CD4-positive, alpha-beta T cell treated with Interleukin-15 for 4 hours (primary cell): ENCODE measurements around the gene MYLK4.

Source experiments
- DNase-seq: peaks from one replicate; pipeline ENCODE4 v3.0.0-alpha.2; 2020; ENCODE audit warnings: low spot score

MYLK4 gene

DNA sequence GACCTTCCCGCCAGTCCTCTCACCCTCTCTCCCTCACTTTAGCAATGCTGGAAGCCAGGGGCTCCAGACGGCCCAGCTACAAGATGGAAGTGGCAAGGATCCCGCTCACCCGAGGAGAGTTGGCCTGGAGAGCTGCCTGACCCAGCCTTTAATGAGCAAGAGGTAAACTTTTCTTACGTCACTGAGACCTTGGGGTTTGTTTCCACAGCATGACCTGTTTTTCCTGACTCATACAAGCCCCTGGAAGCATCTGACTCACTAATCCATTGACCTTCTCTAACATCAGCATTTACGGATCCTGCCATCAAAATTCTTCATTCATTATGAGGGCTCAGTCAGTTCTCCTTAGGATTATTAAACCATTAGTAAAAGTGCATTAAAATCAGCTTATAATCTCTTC lies 120.4 kb downstream of the MYLK4 start:
- no peak for DNase-seq

DNA sequence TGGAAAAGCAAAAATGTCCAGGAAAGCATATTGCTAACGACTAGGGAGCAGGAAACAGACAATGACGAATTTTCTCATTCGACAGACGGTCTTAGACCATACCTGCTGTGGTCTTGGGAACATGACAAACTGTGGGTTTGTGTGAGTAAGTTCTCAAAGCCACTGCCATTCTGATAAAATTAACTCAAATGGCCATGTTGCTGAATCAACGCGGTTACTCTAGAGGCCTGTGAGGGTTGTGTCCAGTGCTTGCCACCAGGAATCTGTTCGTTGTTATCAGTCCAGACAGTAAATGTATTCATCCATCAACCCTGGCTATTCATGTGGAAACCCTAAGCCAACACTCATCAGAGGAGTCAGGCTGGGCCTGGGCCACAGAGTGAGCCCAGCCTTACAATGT lies 124.3 kb downstream of the MYLK4 start:
- no peak for DNase-seq

DNA sequence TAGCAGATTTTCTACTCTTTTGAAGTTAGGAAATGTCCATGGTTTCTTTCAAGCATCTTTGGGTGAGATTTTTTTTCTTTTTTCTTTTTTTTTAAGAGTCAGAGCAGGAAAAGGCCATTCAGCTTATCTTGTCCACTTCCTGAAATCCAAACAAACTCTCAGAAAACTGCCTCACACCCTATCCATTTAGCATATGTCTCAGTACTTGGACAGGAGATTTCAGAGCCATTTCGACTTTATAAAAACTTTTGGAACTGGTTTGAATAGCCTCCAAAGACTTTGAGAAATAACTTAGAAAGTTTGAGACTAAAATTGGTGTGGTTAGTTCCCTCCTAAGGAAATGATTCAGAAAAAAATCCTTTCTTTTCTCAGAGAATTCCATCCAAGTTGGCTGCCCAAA lies 125.1 kb downstream of the MYLK4 start:
- no peak for DNase-seq

DNA sequence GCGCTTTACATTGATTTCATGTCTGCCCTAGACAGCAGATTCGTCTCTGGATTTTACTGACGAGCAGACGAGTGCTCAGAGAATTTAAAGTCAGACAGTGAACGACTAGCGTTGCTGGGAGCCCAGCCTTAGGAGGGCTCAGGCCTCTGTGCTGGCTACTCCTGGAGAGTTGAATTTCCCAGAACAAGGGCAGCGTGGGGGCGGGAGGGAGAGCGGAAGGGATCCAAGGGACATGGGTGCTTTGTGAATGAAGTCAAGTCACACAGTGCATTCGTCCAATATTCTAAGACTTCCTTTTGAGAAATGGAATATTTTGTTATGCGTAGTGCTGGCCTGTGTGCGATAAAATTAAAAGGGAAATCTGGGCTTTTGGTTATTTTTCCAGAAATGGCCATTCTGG lies 126.5 kb downstream of the MYLK4 start:
- DNase-seq, result no peak

DNA sequence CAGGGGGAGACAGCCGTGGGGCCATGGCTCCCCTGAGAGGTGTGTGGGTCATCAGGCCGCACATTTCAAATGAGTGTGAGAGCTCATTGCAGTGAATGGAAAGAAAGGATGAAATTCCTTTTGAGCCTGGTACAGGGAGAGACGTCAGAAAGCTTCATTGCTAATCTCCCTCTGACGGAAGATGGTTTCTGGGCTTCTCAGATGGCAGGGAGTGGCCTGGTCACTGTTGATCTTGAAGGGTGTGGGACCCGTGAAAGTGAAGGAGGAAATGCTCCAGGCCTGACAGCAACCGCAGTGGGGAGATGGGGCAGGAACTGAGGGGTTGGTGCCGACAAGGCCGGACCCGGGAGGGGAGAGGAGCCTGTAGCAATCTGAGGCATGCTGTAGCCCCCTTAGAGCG lies 127.4 kb downstream of the MYLK4 start:
- no peak for DNase-seq

DNA sequence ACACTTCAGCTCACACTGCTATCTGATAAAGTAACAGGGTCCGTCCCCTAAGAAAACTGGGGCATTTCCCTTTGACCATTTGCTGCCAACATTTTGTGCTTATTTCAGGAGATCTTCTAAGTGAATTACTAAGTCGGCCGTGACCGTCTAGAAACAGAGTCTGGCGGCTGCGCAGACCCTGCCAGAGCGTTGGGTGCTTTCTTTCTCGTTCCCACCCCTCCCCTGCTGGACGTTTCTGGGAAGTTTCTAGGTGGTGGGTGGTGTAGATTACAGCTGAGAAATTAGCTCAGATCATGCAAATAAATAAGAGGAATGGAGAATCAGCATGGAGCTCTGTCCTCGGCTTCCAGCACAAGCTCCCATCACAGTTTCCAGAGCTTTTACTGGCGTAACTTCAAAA lies 128.1 kb downstream of the MYLK4 start:
- no peak for DNase-seq

DNA sequence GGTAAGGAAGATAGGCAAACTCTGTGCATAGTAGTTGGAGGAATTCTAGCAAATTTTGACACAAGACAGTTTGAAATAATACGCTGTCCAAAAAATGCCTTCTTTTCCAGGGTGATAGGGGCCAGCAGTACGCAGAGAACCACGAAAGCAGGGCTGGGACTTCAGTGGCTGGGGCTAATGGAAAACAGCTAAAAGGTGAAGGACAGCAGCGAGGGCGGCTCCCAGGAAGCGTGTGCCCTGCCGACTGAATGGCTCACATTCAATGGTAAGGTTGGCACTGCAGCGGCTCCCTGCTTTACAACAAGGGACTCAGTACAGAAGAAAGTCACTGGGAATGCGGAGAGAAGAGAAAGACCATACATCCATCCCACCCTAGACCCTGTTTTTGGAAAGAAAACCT lies 131.1 kb downstream of the MYLK4 start:
- DNase-seq, result no peak

DNA sequence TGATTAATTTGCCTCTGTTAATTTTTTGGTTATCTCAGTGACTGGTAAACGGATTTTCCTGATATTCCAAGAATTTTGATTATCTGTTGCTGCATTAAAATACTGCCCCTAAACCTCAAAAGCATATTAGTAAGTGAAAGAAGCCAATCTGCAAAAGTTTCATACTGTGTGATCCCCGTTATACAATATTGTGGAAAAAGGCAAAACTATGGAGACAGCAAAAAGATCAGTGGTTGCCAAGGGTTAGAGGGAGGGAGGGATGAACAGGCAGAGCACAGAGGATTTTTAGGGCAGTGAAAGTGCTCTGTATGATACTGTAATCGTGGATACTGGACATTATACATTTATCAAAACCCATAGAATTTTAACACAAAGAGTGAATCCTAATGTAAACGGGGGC lies 133.0 kb downstream of the MYLK4 start:
- no peak for DNase-seq

DNA sequence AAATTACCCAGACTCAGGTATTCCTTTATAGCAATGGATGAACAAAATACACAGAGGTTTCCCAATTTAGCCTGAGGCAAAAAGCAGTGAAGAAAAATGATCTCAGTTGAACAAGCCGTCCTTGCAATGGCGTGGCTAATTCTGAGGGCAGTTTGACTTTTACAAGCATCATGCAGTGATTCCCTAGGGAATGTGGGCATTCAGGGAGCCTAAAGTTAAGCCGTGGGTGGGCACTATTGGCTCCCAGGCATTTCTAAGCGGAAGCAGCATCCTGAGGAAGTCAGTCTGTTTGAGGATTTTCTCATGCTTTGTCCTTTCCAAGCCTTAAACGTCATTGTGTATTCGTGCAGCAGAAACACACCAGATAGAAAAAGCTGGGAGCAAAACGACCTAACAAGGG lies 133.9 kb downstream of the MYLK4 start:
- no peak for DNase-seq

DNA sequence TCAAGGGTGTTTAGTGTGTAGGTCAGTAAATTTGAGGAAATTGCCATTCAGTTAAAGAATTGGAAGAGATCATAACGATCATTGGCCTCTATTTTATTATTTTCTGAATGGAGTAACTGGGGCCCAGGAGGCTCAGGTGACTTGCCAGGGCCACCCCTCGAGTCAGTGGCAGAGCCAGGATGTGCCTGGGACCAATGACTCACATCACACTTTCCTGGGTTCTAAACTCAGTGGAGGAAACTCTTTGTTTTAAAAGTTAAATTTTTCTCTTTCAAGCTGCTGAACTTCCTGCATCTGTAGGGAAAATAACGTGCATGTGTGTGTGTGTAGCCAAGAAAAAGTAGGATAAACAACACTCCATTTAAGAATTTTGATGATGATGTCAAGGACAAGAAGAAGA lies 135.5 kb downstream of the MYLK4 start:
- DNase-seq, result no peak

DNA sequence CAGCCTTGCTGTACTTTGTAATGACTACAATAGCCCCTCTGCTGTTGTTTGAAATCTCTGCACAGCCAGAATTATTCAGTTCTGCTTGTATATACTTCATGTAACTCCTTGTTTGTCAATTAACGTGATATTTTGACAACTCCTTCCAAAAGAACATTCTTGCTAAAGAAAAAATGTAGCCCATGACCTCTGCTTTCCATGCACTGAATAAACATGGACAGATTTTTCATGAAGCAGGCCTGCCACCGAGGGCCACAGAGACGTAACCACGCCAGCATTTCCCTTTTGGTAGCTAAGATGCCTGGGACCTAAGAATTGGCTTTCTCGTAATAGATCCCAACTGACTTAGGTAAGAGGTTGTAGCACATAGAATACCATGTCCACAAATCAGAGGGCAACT lies 135.9 kb downstream of the MYLK4 start:
- no peak for DNase-seq

DNA sequence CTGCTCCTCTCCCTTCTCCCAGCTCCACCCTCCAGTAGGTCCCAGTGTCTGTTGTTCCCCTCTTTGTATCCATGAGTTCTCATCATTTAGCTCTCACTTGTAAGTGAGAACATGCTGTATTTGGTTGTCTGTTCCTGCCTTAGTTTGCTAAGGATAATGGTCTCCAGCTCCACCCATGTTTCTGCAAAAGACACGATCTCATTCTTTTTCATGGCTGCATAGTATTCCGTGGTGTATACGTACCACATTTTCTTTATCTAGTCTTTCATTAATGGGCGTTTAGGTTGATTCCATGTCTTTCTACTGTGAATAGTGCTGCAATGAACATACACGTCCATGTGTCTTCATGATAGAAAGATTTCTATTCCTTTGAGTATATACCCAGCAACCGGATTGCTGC lies 136.6 kb downstream of the MYLK4 start:
- no peak for DNase-seq
